LHCN-M2 (cell line): ENCODE measurements around the gene CTTNBP2. TPM values are rescaled to one million over a fixed set of nuclear protein-coding genes. Genes with fewer than 3 reads are reported as not detected.

Source experiments
- DNase-seq: peaks from one replicate; pipeline ENCODE4 v3.0.0-alpha.2; 2012; ENCODE audit warnings: low read depth
- total RNA-seq: library from RNA; depleted of rRNA; stranded (reverse); fragments of >200 nt; gene quantifications from 2 replicates; pipeline ENCODE4 v1.2.3, GENCODE V29; 2014

Gene CTTNBP2
- total RNA-seq, 1 experiment from 2014 or later: 7.5 TPM

DNA sequence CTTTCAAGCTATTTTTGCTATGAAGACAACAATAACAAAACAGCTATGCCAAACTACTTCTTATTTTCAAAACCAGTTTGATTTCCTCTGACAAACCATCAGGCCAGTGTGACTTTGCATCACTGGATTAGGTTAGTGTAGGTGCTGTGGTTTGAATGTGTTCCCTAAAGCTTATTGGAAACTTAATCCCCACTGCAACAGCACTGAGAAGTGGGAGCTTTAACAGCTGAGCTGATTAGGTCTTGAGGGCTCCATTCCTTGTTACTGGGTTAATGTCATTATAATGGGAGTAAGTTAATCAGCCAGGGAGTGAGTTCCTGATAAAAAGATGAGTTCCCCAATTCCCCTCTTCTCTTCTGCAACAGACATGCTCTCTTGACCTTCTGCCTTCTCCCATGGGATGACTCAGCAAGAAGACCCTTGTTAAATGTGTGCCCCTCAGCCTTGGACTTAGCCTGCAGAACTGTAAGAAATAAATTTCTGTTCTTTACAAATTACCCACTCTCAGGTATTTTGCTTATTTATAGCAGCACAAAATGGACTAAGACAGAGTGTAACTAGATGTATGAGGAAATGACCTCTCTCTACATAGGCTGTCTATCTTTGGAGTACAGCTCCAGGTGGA lies 186.8 kb downstream of the CTTNBP2 start:
- no peak for DNase-seq

DNA sequence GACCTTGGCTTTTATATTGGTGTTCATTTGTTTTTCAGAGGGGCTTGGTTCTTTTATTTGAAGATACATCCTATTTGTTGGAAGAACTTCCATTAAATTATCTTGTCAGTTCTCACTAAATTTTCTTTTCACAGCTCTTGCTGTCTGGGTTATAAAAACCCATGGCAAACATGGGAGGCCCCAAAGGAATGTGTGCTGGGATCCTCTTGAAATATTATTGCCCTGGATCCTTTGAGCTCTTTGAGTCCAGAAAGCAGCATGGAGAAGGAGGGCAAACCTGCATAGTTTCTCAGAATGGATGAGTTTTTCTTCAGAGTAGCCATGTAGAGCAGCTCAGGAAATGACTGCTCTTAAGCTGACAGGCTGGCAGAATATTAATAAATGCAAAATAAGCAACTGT lies 187.4 kb downstream of the CTTNBP2 start:
- no peak for DNase-seq

DNA sequence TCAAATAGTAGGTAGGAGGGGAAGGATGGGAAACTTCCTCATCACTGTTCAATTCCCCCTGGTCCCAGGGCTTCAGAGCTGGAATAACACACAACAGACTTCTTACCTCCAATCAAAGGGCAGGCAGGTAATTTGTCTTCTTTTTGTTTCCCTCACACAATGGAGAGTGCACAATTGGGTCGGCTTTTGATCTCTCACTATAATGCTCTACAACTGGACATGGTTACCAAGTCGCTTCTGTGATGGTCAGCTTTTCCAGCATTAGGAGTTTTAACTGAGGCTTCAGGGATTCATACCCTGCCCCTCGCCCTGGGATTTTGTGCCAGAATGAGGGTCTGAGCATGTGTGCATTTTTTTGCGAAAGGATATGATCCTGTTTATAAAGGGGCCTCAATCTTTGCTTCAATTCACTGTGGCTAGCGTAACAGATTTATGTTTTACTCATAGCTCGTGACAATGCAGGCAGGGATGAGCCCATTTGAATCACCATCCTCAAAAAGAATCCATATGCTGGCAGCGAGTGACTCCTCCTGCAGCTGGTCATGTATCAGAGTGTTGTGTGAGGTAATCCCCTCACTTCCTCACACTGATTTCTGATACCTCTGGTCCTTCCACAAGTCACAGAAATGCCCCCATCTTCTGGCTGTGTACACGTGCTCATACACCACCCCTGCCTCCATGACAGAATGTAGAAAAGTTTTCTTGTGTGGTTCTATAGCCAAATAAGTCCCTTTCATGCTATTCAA lies 189.6 kb downstream of the CTTNBP2 start:
- no peak for DNase-seq

DNA sequence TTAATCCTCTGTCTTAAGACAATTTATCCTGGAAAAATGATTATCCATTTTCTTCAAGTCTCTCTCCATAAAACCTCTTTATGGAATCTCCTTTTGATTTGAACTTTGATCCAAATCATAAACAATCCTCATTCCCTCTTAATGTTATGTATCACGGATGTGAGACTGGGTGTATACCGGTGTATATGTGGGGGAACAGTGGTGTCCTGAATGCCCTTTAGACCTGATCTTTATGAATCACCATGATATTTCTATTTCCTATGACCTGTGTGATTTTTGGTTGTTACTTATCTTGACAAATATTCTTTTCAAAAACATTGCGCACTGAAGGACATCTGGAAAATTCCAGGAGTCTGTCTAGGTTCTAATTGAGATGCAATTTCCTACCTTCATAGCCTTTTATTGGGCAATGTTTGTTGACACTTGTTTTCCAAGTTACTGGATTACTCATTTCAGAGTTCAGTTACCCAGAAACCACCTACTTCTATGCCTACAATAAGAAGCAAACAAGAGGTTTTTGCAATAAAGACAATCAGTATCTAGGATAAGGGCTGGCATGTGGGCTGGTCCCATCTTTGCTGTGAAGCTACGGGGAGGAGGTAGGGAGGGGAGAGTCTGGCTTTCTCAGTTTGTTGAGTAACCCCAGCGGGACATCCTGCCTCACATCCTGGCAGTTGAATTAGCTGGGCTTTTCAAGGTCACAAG lies 190.4 kb downstream of the CTTNBP2 start:
- DNase-seq: peak; percentile 15

DNA sequence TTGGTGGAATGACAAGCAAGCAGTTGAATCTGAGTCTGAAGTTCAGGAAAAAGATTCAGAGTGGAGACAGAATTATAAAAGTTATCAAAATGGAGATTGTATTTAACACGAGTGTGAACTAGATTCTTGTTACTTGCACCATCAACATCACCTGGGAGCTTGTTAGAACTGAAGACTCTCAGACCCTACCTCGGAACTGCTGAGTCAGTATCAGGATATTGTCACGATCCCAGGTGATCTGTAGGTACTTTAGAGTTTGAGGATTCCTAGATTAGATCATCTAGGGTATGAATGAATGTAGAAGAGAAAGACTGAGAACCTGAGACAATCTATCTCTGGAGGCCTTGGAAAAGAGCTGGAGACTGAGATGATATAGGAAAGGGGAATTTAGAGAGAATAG lies 194.1 kb downstream of the CTTNBP2 start:
- no peak for DNase-seq

DNA sequence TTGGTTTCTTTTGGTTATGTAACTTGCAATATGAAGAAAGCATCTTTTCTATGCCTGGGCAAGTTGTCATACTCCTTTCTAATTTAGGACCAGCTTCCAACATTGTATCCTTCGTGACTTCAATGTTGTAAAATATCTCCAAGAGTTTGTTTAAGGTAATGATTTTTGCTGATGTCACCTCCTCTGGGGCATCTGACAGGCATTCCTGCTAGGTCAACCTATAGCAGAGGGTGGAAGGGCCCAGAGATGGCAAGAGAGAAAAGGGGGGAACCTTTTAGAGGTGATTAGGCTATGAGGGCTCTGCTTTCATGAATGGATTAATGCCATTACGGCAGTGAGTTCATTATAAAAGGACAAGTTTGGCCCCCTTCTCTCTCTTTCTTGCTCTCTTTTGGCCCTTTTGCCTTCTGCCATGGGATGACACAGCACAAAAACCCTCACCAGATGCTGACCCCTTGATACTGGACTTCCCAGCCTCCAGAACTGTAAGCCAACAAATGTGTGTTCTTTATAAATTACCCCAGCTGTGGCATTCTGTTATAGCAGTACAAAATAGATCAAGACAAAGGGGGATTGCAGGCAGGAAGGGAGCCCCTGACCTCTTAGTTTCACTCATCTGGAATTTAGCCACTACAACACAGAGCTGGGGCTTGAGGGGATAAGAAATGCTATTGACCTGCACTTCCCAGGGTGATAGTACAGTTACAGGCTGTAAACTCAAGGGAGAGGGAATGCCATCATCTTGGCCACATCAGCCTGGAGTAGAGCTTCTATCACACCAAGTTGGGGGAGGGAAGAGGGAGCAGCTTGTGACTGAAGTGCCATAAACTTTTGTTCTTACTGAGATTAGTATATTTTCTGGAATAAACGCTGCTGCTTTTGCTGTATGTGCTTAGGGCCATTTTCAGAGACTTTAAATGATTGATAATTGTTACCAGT lies 197.5 kb downstream of the CTTNBP2 start:
- no peak for DNase-seq

DNA sequence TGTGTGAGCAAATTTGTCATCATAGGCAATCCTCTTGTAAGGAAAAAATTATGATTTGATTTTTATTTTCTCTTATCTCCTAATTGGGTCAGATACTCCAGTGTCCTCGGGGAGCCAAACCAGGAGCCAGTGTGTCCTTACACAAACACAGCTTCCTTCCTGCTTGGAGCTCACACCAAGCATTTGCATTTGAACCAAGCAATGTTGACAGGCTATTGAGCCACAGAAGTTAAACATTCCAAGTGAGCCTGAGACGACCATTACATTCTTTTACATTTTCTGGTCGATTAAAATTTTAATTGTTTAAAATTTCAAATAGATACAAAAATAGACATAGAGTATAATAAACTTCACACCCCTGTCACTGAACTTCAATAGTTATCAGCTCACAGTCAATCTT lies 198.6 kb downstream of the CTTNBP2 start:
- DNase-seq: no peak

DNA sequence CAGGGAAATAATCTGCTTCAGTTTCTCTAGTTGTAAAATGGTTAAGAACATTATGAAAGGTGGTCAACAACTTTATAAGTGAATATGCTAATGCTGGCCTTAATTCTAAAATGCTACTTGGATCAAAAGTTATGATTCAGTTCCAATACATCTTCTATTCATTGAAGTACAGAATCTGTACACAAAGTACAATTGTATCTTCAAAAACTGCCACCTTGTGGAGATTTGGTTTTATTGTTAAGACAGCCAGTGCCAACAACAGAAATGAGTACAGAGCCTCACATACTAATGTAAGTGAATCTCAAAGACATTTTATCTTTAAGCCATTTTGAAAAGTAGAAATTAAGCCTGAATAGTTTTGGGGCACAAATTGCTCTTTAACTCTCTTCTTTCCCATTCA lies 199.4 kb downstream of the CTTNBP2 start:
- peak; percentile 43 for DNase-seq

DNA sequence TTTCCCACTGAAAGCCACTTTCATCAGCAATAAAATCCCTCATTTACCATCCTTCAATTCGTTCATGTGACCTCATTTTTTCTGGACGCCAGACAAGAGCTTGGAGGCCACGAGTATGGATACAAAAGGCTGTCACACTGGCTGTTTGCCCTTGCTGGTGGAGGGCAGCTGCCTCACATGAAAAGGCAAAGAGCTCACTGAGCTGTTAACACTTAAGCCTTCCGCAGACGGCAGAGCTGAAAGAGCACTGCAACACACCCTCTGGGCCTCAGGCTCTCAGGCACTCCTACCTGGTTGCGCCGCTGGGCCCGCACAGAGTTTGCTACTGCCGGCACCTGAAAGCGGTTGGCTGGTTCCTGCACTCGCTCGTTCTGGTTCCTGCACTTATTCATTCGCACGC lies 199.9 kb downstream of the CTTNBP2 start:
- no peak for DNase-seq

DNA sequence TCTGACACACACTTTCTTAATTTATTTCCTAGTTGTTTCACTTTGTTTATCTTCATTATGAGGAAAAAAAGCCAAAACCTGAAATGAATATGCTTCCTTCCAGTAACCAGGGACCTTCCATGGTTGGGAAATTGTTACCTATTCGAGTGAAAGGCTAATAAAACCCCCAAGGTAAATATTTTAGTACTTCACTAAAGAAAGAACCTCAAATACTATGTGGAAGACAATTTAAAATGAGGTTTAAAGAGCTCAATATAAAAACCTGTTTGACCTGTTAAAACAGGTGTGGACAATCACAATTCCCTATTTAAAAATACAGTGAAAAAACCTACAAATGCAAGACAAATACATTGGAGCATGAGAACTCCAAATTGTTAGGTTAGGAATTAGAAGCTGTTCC lies 200.8 kb downstream of the CTTNBP2 start:
- no peak for DNase-seq

DNA sequence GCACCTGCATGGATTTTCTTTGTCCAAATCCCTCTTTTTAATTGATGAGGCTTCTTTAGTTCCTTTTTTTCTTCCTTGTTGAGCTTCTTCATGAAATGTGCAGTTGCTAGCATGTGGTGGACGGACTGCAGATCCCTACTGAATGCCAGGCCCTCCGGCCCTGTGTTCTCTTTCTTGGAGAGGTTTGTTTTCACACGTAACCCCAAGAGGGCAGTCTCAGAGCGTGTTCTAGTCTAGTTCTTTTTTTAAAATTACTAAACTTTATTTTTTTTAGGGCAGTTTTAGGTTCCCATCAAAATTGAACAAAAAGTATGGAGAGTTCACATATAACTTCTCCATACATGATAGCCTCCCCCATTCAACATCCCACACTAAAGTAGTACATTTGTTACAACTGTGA lies 203.4 kb downstream of the CTTNBP2 start:
- DNase-seq: no peak

DNA sequence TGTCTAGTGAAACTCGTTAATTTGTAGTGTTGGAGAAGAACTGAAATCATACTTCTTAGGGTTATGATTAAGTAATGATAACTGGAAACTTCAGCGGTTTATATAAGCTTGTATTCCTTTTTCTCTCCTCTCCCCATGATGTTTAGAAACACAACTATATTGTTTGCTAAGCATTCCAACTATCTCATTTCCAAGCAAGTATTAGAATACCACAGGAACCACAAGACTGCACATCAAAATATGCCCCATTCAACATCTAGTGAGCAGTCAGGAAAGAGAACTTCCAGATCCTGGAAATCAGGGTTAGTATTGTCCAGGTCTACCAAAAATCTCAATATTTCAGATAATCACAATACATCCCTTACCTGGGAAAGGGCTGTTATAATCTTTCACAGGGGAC lies 205.8 kb downstream of the CTTNBP2 start:
- peak; percentile 20 for DNase-seq

DNA sequence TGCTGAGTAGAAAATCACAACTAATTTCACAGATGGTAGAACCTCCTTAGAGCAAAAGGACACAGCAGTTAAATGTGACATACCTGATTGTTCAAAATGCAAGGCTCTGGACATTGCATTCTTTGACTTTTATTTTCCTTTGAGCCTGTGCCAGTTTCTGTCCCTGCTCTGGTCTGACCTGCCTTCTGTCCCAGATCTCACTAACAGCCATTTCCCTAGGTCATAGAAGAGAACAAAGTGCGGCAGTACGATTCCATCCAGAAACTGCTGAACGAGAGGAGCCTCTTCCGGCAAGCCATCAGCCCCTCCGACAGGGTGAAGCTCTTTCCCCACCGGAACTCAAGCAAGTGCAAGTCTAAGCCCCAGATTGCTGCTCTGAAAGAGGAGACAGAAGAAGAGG lies 206.6 kb downstream of the CTTNBP2 start:
- DNase-seq: no peak

DNA sequence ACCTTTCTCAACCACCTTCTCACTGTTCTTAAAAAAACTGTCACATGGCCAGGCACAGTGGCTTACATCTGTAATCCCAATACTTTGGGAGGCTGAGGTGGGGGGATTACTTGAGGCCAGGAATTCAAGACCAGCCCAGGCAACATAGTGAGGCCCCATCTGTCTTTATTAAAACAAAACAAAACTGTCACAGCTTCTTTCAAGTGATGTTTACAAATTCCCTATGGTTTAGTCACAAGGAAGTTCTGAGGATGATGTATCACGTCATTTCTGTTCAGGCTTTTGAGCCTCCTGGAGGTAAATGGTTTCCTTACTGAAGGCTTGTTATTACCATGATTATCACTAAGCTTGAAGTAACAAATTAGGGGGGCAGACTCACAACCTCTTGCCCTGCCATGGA lies 207.2 kb downstream of the CTTNBP2 start:
- peak; percentile 69 for DNase-seq

DNA sequence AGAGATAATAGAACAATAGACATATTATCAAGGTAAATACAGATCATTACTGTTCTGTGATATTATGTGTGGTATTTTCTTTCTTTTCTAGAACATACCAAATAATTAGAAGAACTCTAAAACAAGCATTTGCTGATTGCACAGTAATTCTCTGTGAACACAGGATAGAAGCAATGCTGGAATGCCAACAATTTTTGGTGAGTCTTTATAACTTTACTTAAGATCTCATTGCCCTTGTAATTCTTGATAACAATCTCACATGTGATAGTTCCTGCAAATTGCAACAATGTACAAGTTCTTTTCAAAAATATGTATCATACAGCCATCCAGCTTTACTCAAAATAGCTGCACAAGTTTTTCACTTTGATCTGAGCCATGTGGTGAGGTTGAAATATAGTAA lies 207.9 kb downstream of the CTTNBP2 start:
- no peak for DNase-seq

DNA sequence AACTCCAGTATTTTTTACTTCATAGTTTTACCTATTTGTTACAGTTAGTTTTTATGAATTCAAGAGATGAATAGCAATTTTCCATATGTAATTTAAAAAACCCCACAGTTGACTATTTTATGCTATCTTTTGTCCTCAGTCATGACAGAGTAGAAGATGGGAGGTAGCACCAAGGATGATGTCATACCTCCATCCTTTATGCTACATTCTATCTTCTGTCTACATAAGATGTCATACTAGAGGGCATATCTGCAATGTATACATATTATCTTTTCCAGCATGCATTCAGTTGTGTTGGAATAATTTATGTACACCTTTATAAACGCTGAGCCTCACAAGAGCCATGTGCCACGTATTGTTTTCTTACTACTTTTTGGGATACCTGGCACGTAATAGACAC lies 209.2 kb downstream of the CTTNBP2 start:
- no peak for DNase-seq

DNA sequence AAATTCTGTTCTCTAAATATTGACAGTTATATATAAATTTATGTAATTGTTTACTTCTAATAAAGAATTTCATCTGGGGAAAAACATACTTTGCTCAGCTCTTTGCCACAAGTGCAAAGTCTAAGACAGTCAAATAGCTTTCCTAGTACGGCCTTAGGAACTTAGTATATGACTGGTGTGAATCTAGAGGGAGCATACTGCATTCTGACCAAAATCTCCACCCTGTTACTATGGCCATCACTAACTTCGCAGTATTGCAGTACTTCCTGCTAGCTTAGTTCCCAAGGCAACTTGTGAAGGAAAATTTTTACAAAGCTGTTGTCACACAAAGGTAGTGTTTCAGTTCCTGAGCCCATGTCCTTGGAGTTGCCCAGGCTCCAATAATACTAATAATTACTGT lies 211.9 kb downstream of the CTTNBP2 start:
- DNase-seq: no peak
